Measurements from ENCODE around the gene TRIM75. TPM values are rescaled to one million over a fixed set of nuclear protein-coding genes. Genes with fewer than 3 reads are reported as not detected.
"Not testable (repeated sequence)": the region's sequence is repeated elsewhere in the genome, so short reads cannot be mapped to it uniquely, and the experiment has no call there.

Gene TRIM75
- total and polyA plus RNA-seq, 2 donors (not counting 3 experiments of a cell fraction or from before 2014, with no cell fraction given) = not detected

DNA sequence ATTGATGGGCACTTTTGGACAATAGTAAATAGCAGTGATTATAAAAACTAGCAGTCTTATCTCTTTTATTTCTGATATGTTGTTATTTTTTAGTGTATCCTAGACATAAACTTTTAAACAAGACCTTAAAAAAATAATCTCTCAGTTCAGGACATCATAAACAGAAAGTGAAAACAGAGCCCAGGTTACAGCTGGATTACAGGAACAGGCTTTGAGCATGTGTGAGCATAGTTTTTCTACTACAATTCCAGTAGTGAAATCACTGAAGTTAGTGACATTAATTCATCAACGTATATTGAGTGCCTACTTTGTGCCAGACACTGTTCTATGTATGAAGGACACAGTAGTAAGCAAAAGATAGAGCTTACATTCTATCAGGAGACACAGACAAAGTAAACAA, 16.9 kb downstream of the TRIM75 start:
- Histone ChIP-seq H3K9me3 (replicated peaks; ENCODE audit: control insufficient read depth, insufficient read depth, low read length) (no peaks in the 10 kb centered on the region), H3K9ac (replicated peaks; ENCODE audit: extremely low read depth, insufficient read depth, low read length) (no peak overlapping the region), H3K4me3 (replicated peaks in 1 of 3; ENCODE audit: insufficient read depth in 1 of 3, low read depth in 1 of 3, low read length in 3 of 3) (no peak overlapping the region), H3K36me3 (ENCODE audit: control insufficient read depth in 2 of 2, extremely low read depth in 1 of 2, insufficient read depth in 2 of 2, low read length in 2 of 2) (no peaks in the 10 kb centered on the region), H2AFZ (ENCODE audit: low read depth, low read length) (no peak overlapping the region), H3K4me2 (ENCODE audit: insufficient read depth, low read length) (no peak overlapping the region), H4K20me1 (replicated peaks; ENCODE audit: control insufficient read depth, extremely low read depth, insufficient read depth, low read length) (no peaks in the 10 kb centered on the region), H3K4me1 (ENCODE audit: control insufficient read depth, extremely low read depth, insufficient read depth, low read length) (no peaks in the 10 kb centered on the region), H3K27ac (ENCODE audit: insufficient read depth, low read depth, low read length) (no peak overlapping the region), H3K27me3 (ENCODE audit: control insufficient read depth in 2 of 2, insufficient read depth in 2 of 2, low read length in 2 of 2) (no peaks in the 10 kb centered on the region), H3K9me1 (replicated peaks; ENCODE audit: control insufficient read depth, extremely low read depth, insufficient read depth, low read length) (no peaks in the 10 kb centered on the region), H3K79me2 (ENCODE audit: control insufficient read depth, insufficient read depth, low read length) (no peaks in the 10 kb centered on the region)
- no peak for TF ChIP-seq MYC (IDR thresholded peaks at IDR 0.05; ENCODE audit: low read depth, low read length)
- no peak for TF ChIP-seq JUN (IDR thresholded peaks at IDR 0.05; ENCODE audit: borderline replicate concordance, insufficient read depth, insufficient read length, low read depth)
- no peak for TF ChIP-seq POLR2AphosphoS5 (IDR thresholded peaks at IDR 0.05; ENCODE audit: insufficient read depth, low read depth, low read length)
- TF ChIP-seq, protein P1, sequence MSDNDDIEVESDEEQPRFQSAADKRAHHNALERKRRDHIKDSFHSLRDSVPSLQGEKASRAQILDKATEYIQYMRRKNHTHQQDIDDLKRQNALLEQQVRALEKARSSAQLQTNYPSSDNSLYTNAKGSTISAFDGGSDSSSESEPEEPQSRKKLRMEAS (IDR thresholded peaks at IDR 0.05; ENCODE audit: insufficient read depth, insufficient read length) = no peak
- TF ChIP-seq CTCF (IDR thresholded peaks at IDR 0.05; ENCODE audit: extremely low read depth in 1 of 2, insufficient read depth in 1 of 2, low read depth in 1 of 2, low read length in 2 of 2) = no peak
- TF ChIP-seq POLR2A (IDR thresholded peaks at IDR 0.05; ENCODE audit: low read depth, low read length) = no peak
- no peak for TF ChIP-seq GATA2 (IDR thresholded peaks at IDR 0.05; ENCODE audit: insufficient read depth, insufficient read length, low read depth, low read length)
- TF ChIP-seq FOS (IDR thresholded peaks at IDR 0.05; ENCODE audit: borderline replicate concordance, insufficient read depth, low read length) = no peak
- no peak for TF ChIP-seq EZH2 (IDR thresholded peaks at IDR 0.05; ENCODE audit: borderline replicate concordance, low read depth, low read length, severe bottlenecking)
- dilution Hi-C loops (cut with MboI; ENCODE audit: extremely low pct_ligation_motif_present, low sequenced_read_pairs) = no loop called here
- DNase-seq (ENCODE audit: low read depth, low spot score) = no peak
- CTCF ChIA-PET = no interaction called here
- POLR2A ChIA-PET = interaction anchor here (0.7 kb wide), 1 partner anchor 402 kb away, joined by 3 read pairs; no protein-coding TSS in a partner anchor
- no peak for FAIRE-seq
- intact Hi-C loops (cut with micrococcal nuclease) = no loop called here
- no TSS peak for BruUV-seq (replicated peaks)

- H2AFZ ChIP-seq (ENCODE audit: low read depth, low read length); H3K27me3 ChIP-seq (ENCODE audit: control insufficient read depth in 2 of 2, insufficient read depth in 2 of 2, low read length in 2 of 2); H3K27ac ChIP-seq (ENCODE audit: insufficient read depth, low read depth, low read length); dilution Hi-C loops (cut with MboI; ENCODE audit: extremely low pct_ligation_motif_present, low sequenced_read_pairs); intact Hi-C loops (cut with micrococcal nuclease); H3K79me2 ChIP-seq (ENCODE audit: control insufficient read depth, insufficient read depth, low read length); H3K9ac ChIP-seq (replicated peaks; ENCODE audit: extremely low read depth, insufficient read depth, low read length); H3K4me3 ChIP-seq (replicated peaks in 1 of 3; ENCODE audit: insufficient read depth in 1 of 3, low read depth in 1 of 3, low read length in 3 of 3); H4K20me1 ChIP-seq (replicated peaks; ENCODE audit: control insufficient read depth, extremely low read depth, insufficient read depth, low read length); H3K9me3 ChIP-seq (replicated peaks; ENCODE audit: control insufficient read depth, insufficient read depth, low read length); BruUV-seq (replicated peaks); FAIRE-seq; POLR2A ChIA-PET; H3K36me3 ChIP-seq (ENCODE audit: control insufficient read depth in 2 of 2, extremely low read depth in 1 of 2, insufficient read depth in 2 of 2, low read length in 2 of 2); H3K4me1 ChIP-seq (ENCODE audit: control insufficient read depth, extremely low read depth, insufficient read depth, low read length); H3K4me2 ChIP-seq (ENCODE audit: insufficient read depth, low read length); DNase-seq (ENCODE audit: low read depth, low spot score); H3K9me1 ChIP-seq (replicated peaks; ENCODE audit: control insufficient read depth, extremely low read depth, insufficient read depth, low read length): not testable (repeated sequence)
- CTCF ChIA-PET = interaction anchor here (1.1 kb wide), 1 partner anchor 11 kb away, joined by 4 read pairs; no protein-coding TSS in a partner anchor
Observed at GRCh38 chr4:165073346-165073745, 19.7 kb downstream of the TRIM75 start.
